Activated B cell treated with CpG ODN at 0.5 μM for 24 hours (primary cell): ENCODE measurements around the gene DDX23. TPM values are rescaled to one million over a fixed set of nuclear protein-coding genes. Genes with fewer than 3 reads are reported as not detected.

Source experiments
- ATAC-seq: fragments of 200-7000 bp; cut with Tn5 transposase; one replicate; pipeline ENCODE4 v1.10.0; 2021; ENCODE audit warnings: low read depth, mild to moderate bottlenecking, moderate library complexity
- CTCF ChIA-PET: fragments of 350-600 bp; sonication (Branson Sonifier 250); formaldehyde crosslinking; loops from one replicate; lab custom pipeline; 2021; ENCODE audit warnings: antibody characterized with exemption; lab: Charles Lee
- POLR2A ChIA-PET: fragments of 350-600 bp; sonication (Branson Sonifier 250); formaldehyde crosslinking; loops from one replicate; lab custom pipeline; 2021; ENCODE audit warnings: antibody characterized with exemption; lab: Charles Lee
- DNase-seq: peaks from one replicate; pipeline ENCODE4 v3.0.0; 2022
- H3K27ac Mint-ChIP-seq: one replicate; pipeline ENCODE4 v1.8.0; 2020; ENCODE audit warnings: mixed read lengths
- H3K27me3 Mint-ChIP-seq: one replicate; pipeline ENCODE4 v1.8.0; 2021; ENCODE audit warnings: mixed read lengths
- H3K36me3 Mint-ChIP-seq: one replicate; pipeline ENCODE4 v1.8.0; 2021; ENCODE audit warnings: low read depth, mixed read lengths
- H3K4me1 Mint-ChIP-seq: one replicate; pipeline ENCODE4 v1.8.0; 2021; ENCODE audit warnings: mixed read lengths
- H3K4me3 Mint-ChIP-seq: one replicate; pipeline ENCODE4 v1.8.0; 2020; ENCODE audit warnings: mild to moderate bottlenecking, mixed read lengths
- H3K9me3 Mint-ChIP-seq: one replicate; pipeline ENCODE4 v1.8.0; 2020; ENCODE audit warnings: mixed read lengths
- CTCF ChIP-seq: fragments of 200-600 bp; IDR thresholded peaks from one replicate; pipeline ENCODE4 v1.8.0; 2022; ENCODE audit warnings: antibody characterized with exemption, mild to moderate bottlenecking
- intact Hi-C: fragments of 100-400 bp; cut with micrococcal nuclease; formaldehyde crosslinking; loops from one replicate; pipeline ENCODE4 v1.15.1; 2024
- total RNA-seq: library from RNA; stranded (reverse); gene quantifications from 2 replicates; pipeline ENCODE4 v1.2.3, GENCODE V29; 2022

DDX23 gene
- total RNA-seq, 1 donor from 2014 or later: 116 TPM

GRCh38 chr12:48793696-48794095 is 58.3 kb downstream of the DDX23 start:
- Mint-ChIP-seq H3K36me3 (no peaks in the 10 kb centered on the region), H3K27ac (no peak overlapping the region), H3K4me3 (no peak overlapping the region), H3K4me1 (peaks cover 13% of the 10 kb centered on the region), H3K9me3 (no peaks in the 10 kb centered on the region), H3K27me3 (peaks cover 18% of the 10 kb centered on the region)
- ChIA-PET POLR2A (no interaction called here), CTCF (interaction anchor here (1.1 to 6.1 kb wide), 2 partner anchors 39 to 120 kb away, joined by 3 to 119 read pairs; no protein-coding TSS in a partner anchor)
- no peak for TF ChIP-seq CTCF
- DNase-seq (no peak), ATAC-seq (no peak)
- intact Hi-C loops: loop anchor here (2.0 kb wide), 1 partner anchor 251 kb away; no protein-coding TSS in a partner anchor

GRCh38 chr12:48789858-48790326 is 62.1 kb downstream of the DDX23 start:
- DNase-seq (no peak), ATAC-seq (no peak)
- peaks cover 14% of the 10 kb centered on the region for H3K4me1 Mint-ChIP-seq
- ChIA-PET CTCF (interaction anchor here (1.0 kb wide), 1 partner anchor 37 kb away, joined by 3 read pairs; no protein-coding TSS in a partner anchor), POLR2A (no interaction called here)
- no peaks in the 10 kb centered on the region for H3K9me3 Mint-ChIP-seq
- no peak overlapping the region for H3K4me3 Mint-ChIP-seq
- no peak overlapping the region for H3K27ac Mint-ChIP-seq
- intact Hi-C loops: no loop called here
- peaks cover 45% of the 10 kb centered on the region for H3K27me3 Mint-ChIP-seq
- no peak for TF ChIP-seq CTCF
- no peaks in the 10 kb centered on the region for H3K36me3 Mint-ChIP-seq

- POLR2A ChIA-PET: no interaction called here
- peak; percentile 64 for ATAC-seq
- CTCF ChIA-PET: interaction anchor here (1.0 kb wide), 1 partner anchor 36 kb away, joined by 3 read pairs; no protein-coding TSS in a partner anchor
- Mint-ChIP-seq H3K36me3 (no peaks in the 10 kb centered on the region), H3K9me3 (no peaks in the 10 kb centered on the region), H3K4me3 (peak within 1 kb of the TSS; percentile 74), H3K27me3 (peaks cover 45% of the 10 kb centered on the region), H3K27ac (no peak within 1 kb of the TSS), H3K4me1 (peaks cover 14% of the 10 kb centered on the region)
- intact Hi-C loops: no loop called here
- DNase-seq: no peak
- TF ChIP-seq CTCF: no peak
Observed at GRCh38 chr12:48788854-48789775, 62.8 kb downstream of the DDX23 start, which contains the start of gene ADCY6. TSS of gene ADCY6 (minus strand) at chr12:48789089. CDS start at chr12:48783434, 5,655 bp downstream.

GRCh38 chr12:48788524-48788853 is 63.5 kb downstream of the DDX23 start:
- H3K27ac Mint-ChIP-seq: no peak overlapping the region
- H3K9me3 Mint-ChIP-seq: no peaks in the 10 kb centered on the region
- ATAC-seq: no peak
- no peak for TF ChIP-seq CTCF
- H3K36me3 Mint-ChIP-seq: no peaks in the 10 kb centered on the region
- no peak for DNase-seq
- H3K27me3 Mint-ChIP-seq: peaks cover 44% of the 10 kb centered on the region
- CTCF ChIA-PET: no interaction called here
- POLR2A ChIA-PET: no interaction called here
- peaks cover 14% of the 10 kb centered on the region for H3K4me1 Mint-ChIP-seq
- intact Hi-C loops: no loop called here
- H3K4me3 Mint-ChIP-seq: peak overlapping the region; percentile 74

GRCh38 chr12:48787791-48788523 is 64.0 kb downstream of the DDX23 start:
- DNase-seq: no peak
- H3K27ac Mint-ChIP-seq: no peak overlapping the region
- peaks cover 14% of the 10 kb centered on the region for H3K4me1 Mint-ChIP-seq
- TF ChIP-seq CTCF: no peak
- no peaks in the 10 kb centered on the region for H3K9me3 Mint-ChIP-seq
- intact Hi-C loops: no loop called here
- ATAC-seq: no peak
- H3K27me3 Mint-ChIP-seq: peaks cover 41% of the 10 kb centered on the region
- no peaks in the 10 kb centered on the region for H3K36me3 Mint-ChIP-seq
- POLR2A ChIA-PET: no interaction called here
- CTCF ChIA-PET: no interaction called here
- peak overlapping the region; percentile 58 for H3K4me3 Mint-ChIP-seq
